Measurements from ENCODE around the gene SHISAL2B. TPM values are rescaled to one million over a fixed set of nuclear protein-coding genes. Genes with fewer than 3 reads are reported as not detected.

Gene SHISAL2B
- total and polyA plus RNA-seq, 11 donors = not detected

- Histone ChIP-seq H3K27ac (no peak overlapping the region), H3K9me3 (no peaks in the 10 kb centered on the region), H3K27me3 (peaks cover 0 to 18% (median 5%) of the 10 kb centered on the region in 9 donors), H3K4me1 (no peaks in the 10 kb centered on the region), H3K4me3 (no peak overlapping the region), H3K36me3 (no peaks in the 10 kb centered on the region)
- 52 to 56% (median 53%) methylated on average over 2 of the region's 2 CpGs for WGBS, 4 donors
- ATAC-seq (no peak), DNase-seq (no peak)
- intact Hi-C loops (cut with DNase I) = no loop called here
- no peak for TF ChIP-seq CTCF (IDR thresholded peaks at IDR 0.05)
- TF ChIP-seq POLR2A (IDR thresholded peaks at IDR 0.05) = no peak
Observed at GRCh38 chr5:64665243-64665642, 25.1 kb upstream of the SHISAL2B start.

- WGBS, 4 donors = 0 to 79% (median 28%) methylated on average over 1 of the region's 1 CpG
- ATAC-seq = no peak
- no peaks in the 10 kb centered on the region for H3K4me1 ChIP-seq
Observed at GRCh38 chr5:64666078-64666477, 24.2 kb upstream of the SHISAL2B start.

GRCh38 chr5:64667068-64667467, 23.2 kb upstream of the SHISAL2B start:
- DNase-seq = no peak
- intact Hi-C loops (cut with DNase I) = no loop called here
- Histone ChIP-seq H3K36me3 (no peaks in the 10 kb centered on the region), H3K4me3 (no peak overlapping the region), H3K27ac (no peak overlapping the region), H3K27me3 (peaks cover 0 to 9% (median 3%) of the 10 kb centered on the region in 9 donors), H3K9me3 (peaks cover 0 to 2% (median 0%) of the 10 kb centered on the region in 12 donors), H3K4me1 (no peaks in the 10 kb centered on the region)
- 84 to 88% (median 85%) methylated on average over 4 of the region's 4 CpGs for WGBS, 4 donors
- no peak for ATAC-seq
- no peak for TF ChIP-seq CTCF (IDR thresholded peaks at IDR 0.05)

More at GRCh38 chr5:64666078-64666477, 24.2 kb upstream of the SHISAL2B start:
- no peak overlapping the region for H3K4me3 ChIP-seq
- H3K36me3 ChIP-seq = no peaks in the 10 kb centered on the region
- peaks cover 0 to 13% (median 5%) of the 10 kb centered on the region in 9 donors for H3K27me3 ChIP-seq
- intact Hi-C loops (cut with DNase I) = no loop called here
- no peak overlapping the region for H3K27ac ChIP-seq
- H3K9me3 ChIP-seq = no peaks in the 10 kb centered on the region
- no peak for TF ChIP-seq POLR2A (IDR thresholded peaks at IDR 0.05)
- no peak for TF ChIP-seq CTCF (IDR thresholded peaks at IDR 0.05)
- DNase-seq = no peak

GRCh38 chr5:64670277-64670676, 20.0 kb upstream of the SHISAL2B start:
- Histone ChIP-seq H3K27me3 (peaks cover 0 to 2% (median 0%) of the 10 kb centered on the region in 9 donors), H3K4me1 (no peaks in the 10 kb centered on the region), H3K4me3 (no peak overlapping the region), H3K36me3 (no peaks in the 10 kb centered on the region), H3K9me3 (peaks cover 0 to 6% (median 0%) of the 10 kb centered on the region in 12 donors), H3K27ac (no peak overlapping the region)
- intact Hi-C loops (cut with DNase I) = no loop called here
- no peak for ATAC-seq
- no peak for TF ChIP-seq POLR2A (IDR thresholded peaks at IDR 0.05)
- no peak for TF ChIP-seq CTCF (IDR thresholded peaks at IDR 0.05)
- DNase-seq = no peak
- 92 to 100% (median 95%) methylated on average over 1 of the region's 1 CpG for WGBS, 4 donors
